Neural progenitor cell (in vitro differentiated cells): ENCODE results near the gene DUSP19.

ENCODE experiments used
- EZH2 ChIP-seq: fragments of 200-600 bp; sonication (generic); IDR thresholded peaks from 2 replicates; pipeline ENCODE4 v1.6.1; 2017; ENCODE audit warnings: antibody characterized with exemption, mild to moderate bottlenecking, moderate library complexity
- TF ChIP-seq, protein P1 (sequence below): fragments of 200-600 bp; sonication (generic); IDR thresholded peaks from 2 replicates; pipeline ENCODE4 v1.5.1; 2017; ENCODE audit warnings: antibody characterized with exemption, mild to moderate bottlenecking

DNA sequence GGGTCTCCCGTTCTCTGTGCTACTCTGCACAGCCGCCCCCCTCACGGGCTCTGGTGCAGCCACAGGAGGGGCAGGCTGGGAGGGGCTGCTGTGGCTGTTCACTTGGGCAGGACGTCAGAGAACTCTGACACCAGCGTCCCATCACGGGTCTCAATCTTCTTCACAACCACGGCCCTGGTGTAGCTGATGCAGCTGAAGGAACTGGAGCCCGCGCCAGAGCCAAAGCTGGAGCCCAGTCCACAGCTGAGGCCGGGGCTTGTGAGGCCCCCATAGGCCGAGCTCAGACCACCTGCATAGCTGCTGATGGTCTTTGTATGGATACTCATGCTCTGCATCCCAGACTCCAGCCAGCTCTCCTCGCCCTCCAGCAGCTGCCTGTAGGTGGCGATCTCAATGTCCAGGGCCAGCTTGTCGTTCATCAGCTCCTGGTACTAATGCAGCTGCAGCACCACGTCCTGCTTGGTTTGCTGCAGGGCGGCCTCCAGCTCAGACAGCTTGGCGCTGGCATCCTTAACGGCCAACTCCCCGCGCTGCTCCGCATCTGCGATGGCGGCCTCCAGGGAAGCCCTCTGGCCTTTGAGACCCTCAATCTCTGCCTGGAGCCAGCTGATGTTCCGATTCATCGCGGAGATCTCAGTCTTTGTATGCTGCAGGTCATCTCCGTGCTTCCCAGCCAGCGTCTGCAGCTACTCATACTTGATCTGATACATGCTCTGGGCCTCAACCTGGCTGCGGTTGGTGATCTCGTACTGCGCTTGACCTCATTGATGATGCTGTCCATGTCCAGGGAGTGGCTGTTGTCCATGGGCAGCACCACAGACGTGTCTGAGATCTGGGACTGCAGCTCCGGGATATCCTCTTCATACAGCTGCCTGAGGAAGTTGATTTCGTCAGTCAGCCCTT lies 7.4 kb upstream of the DUSP19 start:
- TF ChIP-seq, protein P1, sequence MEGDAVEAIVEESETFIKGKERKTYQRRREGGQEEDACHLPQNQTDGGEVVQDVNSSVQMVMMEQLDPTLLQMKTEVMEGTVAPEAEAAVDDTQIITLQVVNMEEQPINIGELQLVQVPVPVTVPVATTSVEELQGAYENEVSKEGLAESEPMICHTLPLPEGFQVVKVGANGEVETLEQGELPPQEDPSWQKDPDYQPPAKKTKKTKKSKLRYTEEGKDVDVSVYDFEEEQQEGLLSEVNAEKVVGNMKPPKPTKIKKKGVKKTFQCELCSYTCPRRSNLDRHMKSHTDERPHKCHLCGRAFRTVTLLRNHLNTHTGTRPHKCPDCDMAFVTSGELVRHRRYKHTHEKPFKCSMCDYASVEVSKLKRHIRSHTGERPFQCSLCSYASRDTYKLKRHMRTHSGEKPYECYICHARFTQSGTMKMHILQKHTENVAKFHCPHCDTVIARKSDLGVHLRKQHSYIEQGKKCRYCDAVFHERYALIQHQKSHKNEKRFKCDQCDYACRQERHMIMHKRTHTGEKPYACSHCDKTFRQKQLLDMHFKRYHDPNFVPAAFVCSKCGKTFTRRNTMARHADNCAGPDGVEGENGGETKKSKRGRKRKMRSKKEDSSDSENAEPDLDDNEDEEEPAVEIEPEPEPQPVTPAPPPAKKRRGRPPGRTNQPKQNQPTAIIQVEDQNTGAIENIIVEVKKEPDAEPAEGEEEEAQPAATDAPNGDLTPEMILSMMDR = peak; percentile 66
- TF ChIP-seq EZH2 = no peak
